Endodermal cell (in vitro differentiated cells): ENCODE results near the gene ENTPD2. TPM values are rescaled to one million over a fixed set of nuclear protein-coding genes. Genes with fewer than 3 reads are reported as not detected.

ENCODE experiments used
- DNase-seq: peaks from one replicate; pipeline ENCODE4 v3.0.0-alpha.2; 2017
- H3K27ac ChIP-seq: 2 replicates; pipeline ENCODE4 v1.5.1; 2013; ENCODE audit warnings: mild to moderate bottlenecking, low read depth, low read length, moderate library complexity
- H3K27me3 ChIP-seq: 2 replicates; pipeline ENCODE4 v1.6.1; 2013; ENCODE audit warnings: mild to moderate bottlenecking, low read length, moderate library complexity; ENCODE audit not compliant: insufficient read depth, control insufficient read depth, poor library complexity, severe bottlenecking
- H3K36me3 ChIP-seq: 2 replicates; pipeline ENCODE4 v1.7.0; 2013; ENCODE audit warnings: mild to moderate bottlenecking, low read length, moderate library complexity; ENCODE audit not compliant: control insufficient read depth, insufficient read depth
- H3K4me1 ChIP-seq: one replicate; pipeline ENCODE4 v1.7.0; 2013; ENCODE audit warnings: low read length; ENCODE audit not compliant: control insufficient read depth, insufficient read depth
- H3K4me3 ChIP-seq: 2 replicates; pipeline ENCODE4 v1.5.1; 2013; ENCODE audit warnings: mild to moderate bottlenecking, low read length, moderate library complexity
- H3K9ac ChIP-seq: 2 replicates; pipeline ENCODE4 v1.6.1; 2013; ENCODE audit warnings: mild to moderate bottlenecking, low read length, moderate library complexity; ENCODE audit not compliant: poor library complexity, severe bottlenecking; ENCODE audit errors: extremely low read depth
- H3K9me3 ChIP-seq: 2 replicates; pipeline ENCODE4 v1.6.1; 2013; ENCODE audit warnings: mild to moderate bottlenecking, low read length, moderate library complexity; ENCODE audit not compliant: control insufficient read depth
- H3K27ac Mint-ChIP-seq: 2 replicates; pipeline ENCODE4 v1.8.0; 2020; ENCODE audit warnings: mixed read lengths
- H3K27me3 Mint-ChIP-seq: 2 replicates; pipeline ENCODE4 v1.8.0; 2021; ENCODE audit warnings: mild to moderate bottlenecking, mixed read lengths; ENCODE audit not compliant: insufficient read depth
- H3K36me3 Mint-ChIP-seq: 2 replicates; pipeline ENCODE4 v1.8.0; 2020; ENCODE audit warnings: low read depth, mixed read lengths
- H3K4me1 Mint-ChIP-seq: 2 replicates; pipeline ENCODE4 v1.8.0; 2020; ENCODE audit warnings: mixed read lengths
- H3K4me3 Mint-ChIP-seq: 2 replicates; pipeline ENCODE4 v1.8.0; 2020; ENCODE audit warnings: mild to moderate bottlenecking, moderate library complexity, mixed read lengths
- H3K9me3 Mint-ChIP-seq: 2 replicates; pipeline ENCODE4 v1.8.0; 2020; ENCODE audit warnings: mild to moderate bottlenecking, mixed read lengths
- CTCF ChIP-seq: fragments of 200-600 bp; sonication (generic); conservative IDR thresholded peaks from 2 replicates; pipeline ENCODE4 v1.5.0; 2021; ENCODE audit warnings: antibody characterized with exemption, mild to moderate bottlenecking
- WGBS, 2 experiments: methylation state at CpG; one replicate each; pipeline versions ENCODE4 v1.1.5 to v1.1.7; 2013; ENCODE audit warnings: missing lambda C conversion rate in 2 of 2, mixed read lengths in 1 of 2; ENCODE audit not compliant: insufficient coverage in 1 of 2, insufficient read length in 1 of 2; 5-methylcytosine and 5-hydroxymethylcytosine counted together
- total RNA-seq, 2 donors: library from RNA; stranded (reverse); fragmentation: NEBNext Ultra II Directional in 1 of 2; extraction: Animal tissue kit (Norgen Biotek cat#: 25700) in 1 of 2; gene quantifications; 2 replicates in 1 of 2; 3 replicates in 1 of 2; pipeline ENCODE4 v1.2.1, GENCODE V29; 2021

ENTPD2 gene
- total RNA-seq, 2 donors from 2014 or later, result 1.2 to 2.4 TPM

DNA sequence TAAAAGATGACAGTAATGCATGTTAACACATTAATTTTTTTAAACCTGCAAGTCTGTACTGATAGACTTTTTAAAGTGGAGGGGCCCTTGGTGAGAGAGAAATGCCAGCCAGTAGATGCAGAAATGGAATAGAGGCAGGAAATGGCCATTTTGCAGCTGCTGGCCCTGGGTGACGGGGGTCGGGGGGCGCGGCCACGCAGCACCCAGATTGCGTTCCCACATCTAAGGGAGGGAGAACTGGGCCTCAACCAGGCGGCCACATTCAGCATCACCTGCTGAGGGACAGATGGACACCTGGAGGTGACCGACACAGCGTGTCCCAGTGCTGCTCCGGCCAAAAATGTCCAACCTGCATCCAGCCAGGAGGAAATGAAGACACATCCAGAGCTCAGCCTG lies 51.2 kb downstream of the ENTPD2 start:
- Histone ChIP-seq H3K9me3 (no peaks in the 10 kb centered on the region), H3K9ac (no peak overlapping the region), H3K4me3 (no peak overlapping the region)

GRCh38 chr9:137001857-137002645 lies 51.8 kb downstream of the ENTPD2 start:
- 91 to 96% methylated on average over 14 to 20 of the region's 20 CpGs for WGBS, 2 experiments
- H3K4me3 ChIP-seq, result no peak overlapping the region
- H3K36me3 ChIP-seq, result no peaks in the 10 kb centered on the region
- H3K4me1 Mint-ChIP-seq, result no peaks in the 10 kb centered on the region
- peaks cover 9% of the 10 kb centered on the region for H3K27me3 Mint-ChIP-seq
- H3K27ac Mint-ChIP-seq, result no peak overlapping the region
- no peak for TF ChIP-seq CTCF
- H3K36me3 Mint-ChIP-seq, result no peaks in the 10 kb centered on the region
- no peaks in the 10 kb centered on the region for H3K27me3 ChIP-seq
- peaks cover 19% of the 10 kb centered on the region for H3K9me3 Mint-ChIP-seq
- no peaks in the 10 kb centered on the region for H3K4me1 ChIP-seq
- H3K9ac ChIP-seq, result no peak overlapping the region
- no peak for DNase-seq
- no peak overlapping the region for H3K4me3 Mint-ChIP-seq
- H3K9me3 ChIP-seq, result no peaks in the 10 kb centered on the region
- H3K27ac ChIP-seq, result no peak overlapping the region

More for the DNA sequence above, 51.2 kb downstream of the ENTPD2 start:
- Mint-ChIP-seq H3K4me1 (no peaks in the 10 kb centered on the region), H3K36me3 (no peaks in the 10 kb centered on the region), H3K27ac (no peak overlapping the region), H3K9me3 (peaks cover 19% of the 10 kb centered on the region), H3K4me3 (no peak overlapping the region), H3K27me3 (peaks cover 9% of the 10 kb centered on the region)
- Histone ChIP-seq H3K36me3 (no peaks in the 10 kb centered on the region), H3K27me3 (no peaks in the 10 kb centered on the region), H3K27ac (no peak overlapping the region), H3K4me1 (no peaks in the 10 kb centered on the region)
- WGBS, 2 experiments, result 92 to 94% methylated on average over 10 of the region's 10 CpGs
- DNase-seq, result no peak
- no peak for TF ChIP-seq CTCF

DNA sequence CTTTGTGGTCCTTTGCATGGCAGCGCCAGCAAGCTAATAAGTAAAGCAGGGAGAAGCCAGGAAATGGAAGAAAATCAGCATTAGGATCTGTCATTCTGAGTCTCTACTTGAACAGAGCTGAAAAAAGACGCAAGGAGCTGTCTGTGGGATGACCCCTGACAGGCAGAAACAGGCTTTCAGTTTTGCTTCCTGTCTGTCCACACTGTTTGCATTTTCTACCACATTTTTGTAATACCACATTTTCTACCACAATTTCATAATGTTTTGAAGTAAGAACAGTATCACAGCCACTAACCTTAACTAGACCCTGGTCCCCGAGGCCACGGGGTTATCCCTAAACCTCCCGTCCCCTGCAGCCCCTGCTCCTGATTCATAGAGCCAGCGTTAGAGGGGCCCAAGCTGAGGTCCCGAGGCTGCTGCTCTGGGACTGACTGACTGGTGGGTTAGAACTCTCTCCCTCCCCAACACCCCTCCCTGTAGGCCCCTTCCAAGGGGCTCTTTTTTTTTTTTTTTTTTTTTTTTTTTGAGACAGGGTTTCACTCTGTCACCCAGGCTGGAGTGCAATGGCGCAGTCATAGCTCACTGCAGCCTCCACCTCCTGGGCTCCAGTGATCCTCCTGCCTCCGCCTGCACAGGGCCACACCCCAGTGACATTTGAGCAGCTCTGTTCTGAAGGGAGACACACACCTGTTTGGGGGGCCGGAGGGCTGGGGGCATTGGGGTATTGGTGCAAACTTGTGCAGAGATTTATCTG lies 53.5 kb downstream of the ENTPD2 start:
- no peak overlapping the region for H3K27ac Mint-ChIP-seq
- no peak overlapping the region for H3K4me3 ChIP-seq
- no peak for DNase-seq
- no peak overlapping the region for H3K9ac ChIP-seq
- H3K36me3 ChIP-seq, result no peaks in the 10 kb centered on the region
- H3K4me3 Mint-ChIP-seq, result no peak overlapping the region
- no peaks in the 10 kb centered on the region for H3K36me3 Mint-ChIP-seq
- H3K27me3 Mint-ChIP-seq, result peaks cover 9% of the 10 kb centered on the region
- no peak overlapping the region for H3K27ac ChIP-seq
- WGBS, 2 experiments, result 83 to 90% methylated on average over 3 to 10 of the region's 10 CpGs
- H3K4me1 Mint-ChIP-seq, result no peaks in the 10 kb centered on the region
- no peaks in the 10 kb centered on the region for H3K27me3 ChIP-seq
- no peak for TF ChIP-seq CTCF
- no peaks in the 10 kb centered on the region for H3K9me3 ChIP-seq
- H3K9me3 Mint-ChIP-seq, result peaks cover 11% of the 10 kb centered on the region
- H3K4me1 ChIP-seq, result peaks cover 4% of the 10 kb centered on the region

Other genes starting within 250 kb of the ENTPD2 start
- 100 to 1,000 TPM; 159 to 206 TPM for gene RABL6, start 246.1 kb downstream of the ENTPD2 start, total RNA-seq
- 1 to 10 TPM; 1.4 to 3.5 TPM for gene AJM1, start 211.6 kb downstream of the ENTPD2 start, total RNA-seq
- 100 to 1,000 TPM; 107 to 122 TPM for gene PHPT1, start 204.7 kb downstream of the ENTPD2 start, total RNA-seq
- gene MAMDC4, start 201.7 kb downstream of the ENTPD2 start, total RNA-seq, result 10 to 100 TPM in 1 of 2 donors, 1 to 10 TPM in 1; 6.8 to 15.4 TPM
- gene EDF1, start 187.8 kb downstream of the ENTPD2 start, total RNA-seq, result 100 to 1,000 TPM; 326 to 339 TPM
- gene TRAF2, start 167.5 kb downstream of the ENTPD2 start, total RNA-seq, result 10 to 100 TPM; 45.9 to 55.1 TPM
- gene FBXW5, start 109.3 kb downstream of the ENTPD2 start, total RNA-seq, result 10 to 100 TPM; 64.2 to 76.5 TPM
- gene C8G, start 108.8 kb downstream of the ENTPD2 start, total RNA-seq, result 1 to 10 TPM; 1.2 to 1.6 TPM
- gene LCN12, start 101.8 kb downstream of the ENTPD2 start, total RNA-seq, result 1 to 10 TPM; 2.1 to 4.4 TPM
- gene PTGDS, start 76.6 kb downstream of the ENTPD2 start, total RNA-seq, result 10 to 100 TPM; 13.8 to 22.1 TPM
- 1 to 10 TPM; 1.4 to 2.2 TPM for gene LCNL1, start 71.1 kb downstream of the ENTPD2 start, total RNA-seq
- gene PAXX, start 61.6 kb downstream of the ENTPD2 start, total RNA-seq, result 10 to 100 TPM; 58.3 to 66.7 TPM
- under 1 TPM in 1 of 2 donors, not detected in 1; 0.46 TPM for gene CLIC3, start 57.5 kb downstream of the ENTPD2 start, total RNA-seq
- 10 to 100 TPM; 21.5 to 30.0 TPM for gene ABCA2, start 25.8 kb downstream of the ENTPD2 start, total RNA-seq
- not detected for gene FUT7, start 22.0 kb downstream of the ENTPD2 start, total RNA-seq
- 10 to 100 TPM; 60.8 to 73.3 TPM for gene NPDC1, start 7.9 kb downstream of the ENTPD2 start, total RNA-seq
- gene SAPCD2, start 16.5 kb upstream of the ENTPD2 start, total RNA-seq, result 10 to 100 TPM; 20.8 to 24.9 TPM
- 1 to 10 TPM; 2.6 to 4.5 TPM for gene UAP1L1, start 23.5 kb upstream of the ENTPD2 start, total RNA-seq
- 10 to 100 TPM; 62.1 to 63.5 TPM for gene MAN1B1, start 32.9 kb upstream of the ENTPD2 start, total RNA-seq
- 10 to 100 TPM; 20.1 to 30.6 TPM for gene DPP7, start 60.7 kb upstream of the ENTPD2 start, total RNA-seq
- gene GRIN1, start 85.1 kb upstream of the ENTPD2 start, total RNA-seq, result under 1 TPM; 0.35 to 0.73 TPM
- gene LRRC26, start 116.0 kb upstream of the ENTPD2 start, total RNA-seq, result under 1 TPM in 1 of 2 donors, not detected in 1; 0.53 TPM
- under 1 TPM in 1 of 2 donors, not detected in 1; 0.62 TPM for gene TMEM210, start 118.0 kb upstream of the ENTPD2 start, total RNA-seq
- 10 to 100 TPM; 66.5 to 69.2 TPM for gene ANAPC2, start 134.5 kb upstream of the ENTPD2 start, total RNA-seq
- gene SSNA1, start 134.6 kb upstream of the ENTPD2 start, total RNA-seq, result 10 to 100 TPM; 66.5 to 67.7 TPM
- 10 to 100 TPM; 19.0 to 23.9 TPM for gene TPRN, start 146.7 kb upstream of the ENTPD2 start, total RNA-seq
- 10 to 100 TPM; 34.0 to 39.5 TPM for gene TMEM203, start 151.6 kb upstream of the ENTPD2 start, total RNA-seq
- gene NDOR1, start 151.6 kb upstream of the ENTPD2 start, total RNA-seq, result 10 to 100 TPM; 39.2 to 41.4 TPM
- 10 to 100 TPM; 10.5 to 15.6 TPM for gene RNF208, start 168.2 kb upstream of the ENTPD2 start, total RNA-seq
- gene CYSRT1, start 171.1 kb upstream of the ENTPD2 start, total RNA-seq, result 1 to 10 TPM; 1.4 to 1.8 TPM
- gene RNF224, start 173.4 kb upstream of the ENTPD2 start, total RNA-seq, result under 1 TPM; 0.24 to 0.38 TPM
- gene SLC34A3, start 176.8 kb upstream of the ENTPD2 start, total RNA-seq, result under 1 TPM in 1 of 2 donors, not detected in 1; 0.15 TPM
- 100 to 1,000 TPM; 328 to 415 TPM for gene TUBB4B, start 187.2 kb upstream of the ENTPD2 start, total RNA-seq
- gene STPG3, start 197.2 kb upstream of the ENTPD2 start, total RNA-seq, result not detected
- 10 to 100 TPM; 73.3 to 86.6 TPM for gene NELFB, start 201.3 kb upstream of the ENTPD2 start, total RNA-seq
- 10 to 100 TPM; 14.2 to 18.9 TPM for gene TOR4A, start 223.7 kb upstream of the ENTPD2 start, total RNA-seq
- gene NRARP, start 248.2 kb upstream of the ENTPD2 start, total RNA-seq, result 10 to 100 TPM; 12.1 to 12.9 TPM